HPDE6-E6E7 (cell line): ENCODE data around the gene CWC27.
A peak's percentile ranks its signal among the peaks of the same experiment; 100 is the strongest.

Source experiments
- DNase-seq: peaks from one replicate; pipeline ENCODE4 v3.0.0; 2011; ENCODE audit warnings: missing footprints; ENCODE audit errors: extremely low spot score

CWC27 gene, protein sequence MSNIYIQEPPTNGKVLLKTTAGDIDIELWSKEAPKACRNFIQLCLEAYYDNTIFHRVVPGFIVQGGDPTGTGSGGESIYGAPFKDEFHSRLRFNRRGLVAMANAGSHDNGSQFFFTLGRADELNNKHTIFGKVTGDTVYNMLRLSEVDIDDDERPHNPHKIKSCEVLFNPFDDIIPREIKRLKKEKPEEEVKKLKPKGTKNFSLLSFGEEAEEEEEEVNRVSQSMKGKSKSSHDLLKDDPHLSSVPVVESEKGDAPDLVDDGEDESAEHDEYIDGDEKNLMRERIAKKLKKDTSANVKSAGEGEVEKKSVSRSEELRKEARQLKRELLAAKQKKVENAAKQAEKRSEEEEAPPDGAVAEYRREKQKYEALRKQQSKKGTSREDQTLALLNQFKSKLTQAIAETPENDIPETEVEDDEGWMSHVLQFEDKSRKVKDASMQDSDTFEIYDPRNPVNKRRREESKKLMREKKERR

DNA sequence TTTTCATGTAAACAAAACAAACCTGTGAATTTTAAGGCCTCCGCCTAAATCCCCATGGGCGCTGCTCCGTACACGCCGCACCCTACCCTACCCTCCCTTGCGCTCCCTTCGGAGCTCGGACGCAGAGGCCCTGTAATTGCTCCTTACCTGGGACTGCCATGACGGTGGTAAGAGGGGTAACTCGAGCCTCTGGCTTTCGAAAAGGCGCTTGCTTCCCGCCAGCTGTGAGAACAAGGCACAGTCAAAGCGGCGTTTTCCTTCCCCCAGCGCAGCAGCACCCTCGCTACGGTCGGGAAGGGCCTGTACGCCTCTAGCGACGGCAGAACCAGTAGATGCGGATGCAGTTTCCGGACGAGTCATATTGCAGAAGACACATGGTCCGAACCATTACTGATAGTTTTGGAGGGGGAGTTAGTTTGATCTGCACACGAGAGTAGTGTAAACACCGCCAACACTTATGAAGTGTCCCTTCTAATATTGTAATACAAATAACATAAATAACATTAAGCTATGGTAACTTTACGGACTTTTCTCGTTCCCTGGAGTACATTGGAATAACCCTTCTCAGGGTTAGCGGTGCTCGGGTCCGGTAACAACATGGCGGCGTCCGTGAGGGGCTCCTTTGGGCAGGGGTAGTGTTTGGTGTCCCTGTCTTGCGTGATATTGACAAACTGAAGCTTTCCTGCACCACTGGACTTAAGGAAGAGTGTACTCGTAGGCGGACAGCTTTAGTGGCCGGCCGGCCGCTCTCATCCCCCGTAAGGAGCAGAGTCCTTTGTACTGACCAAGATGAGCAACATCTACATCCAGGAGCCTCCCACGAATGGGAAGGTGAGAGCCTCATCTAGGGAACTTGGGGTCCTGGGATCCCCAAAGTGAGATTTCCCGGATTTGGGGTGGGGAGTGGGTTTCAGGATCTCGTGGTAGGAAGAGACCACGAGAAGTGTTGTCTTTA lies at the start of gene CWC27, which contains the start of gene SREK1IP1:
Gene CWC27, plus strand, starts transcription at position 573 of the 955 bp plus-strand sequence. Its CDS starts 217 bp downstream, at position 790.
Gene SREK1IP1, minus strand, starts transcription at position 334 of the 955 bp plus-strand sequence. Its CDS starts 174 bp downstream, at position 160.
- DNase-seq = peak; percentile 71

DNA sequence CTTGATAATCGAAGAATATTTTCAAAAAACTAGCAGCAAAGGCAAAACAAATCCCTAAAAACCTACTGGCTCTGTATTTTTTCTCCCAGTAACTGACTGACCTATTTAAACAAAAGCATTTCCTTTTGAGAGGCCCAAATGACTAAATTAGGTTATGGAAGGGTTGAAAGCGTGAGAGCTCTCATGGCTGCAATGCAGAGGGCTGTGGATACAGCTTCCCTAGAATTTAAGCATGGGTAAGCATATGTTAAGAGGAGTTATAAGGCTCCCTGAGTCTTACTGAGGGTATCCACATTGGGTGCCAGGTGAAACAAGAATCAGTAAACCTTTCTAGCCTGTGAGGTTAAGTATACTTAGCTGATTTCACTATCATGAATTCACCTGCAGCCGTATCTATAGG lies 46.1 kb upstream of the CWC27 start:
- no peak for DNase-seq

DNA sequence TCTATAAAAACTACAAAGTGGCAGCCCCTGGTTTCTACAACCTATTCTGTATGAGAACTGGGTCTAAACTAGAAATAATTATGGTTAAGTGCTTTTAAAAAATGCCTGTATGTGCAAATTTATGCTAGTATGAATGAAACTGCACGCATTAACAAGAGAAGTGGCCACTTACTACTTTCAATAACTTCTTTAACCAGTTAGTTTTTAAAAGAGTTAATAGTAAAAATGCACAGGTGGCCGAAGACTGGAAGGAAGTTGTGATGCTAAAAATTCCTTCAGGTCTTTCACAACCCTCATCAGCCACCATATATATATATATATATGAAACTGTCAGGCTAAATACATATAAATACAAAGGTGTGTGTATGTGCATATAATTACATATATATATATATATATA lies 41.6 kb upstream of the CWC27 start:
- DNase-seq = no peak

DNA sequence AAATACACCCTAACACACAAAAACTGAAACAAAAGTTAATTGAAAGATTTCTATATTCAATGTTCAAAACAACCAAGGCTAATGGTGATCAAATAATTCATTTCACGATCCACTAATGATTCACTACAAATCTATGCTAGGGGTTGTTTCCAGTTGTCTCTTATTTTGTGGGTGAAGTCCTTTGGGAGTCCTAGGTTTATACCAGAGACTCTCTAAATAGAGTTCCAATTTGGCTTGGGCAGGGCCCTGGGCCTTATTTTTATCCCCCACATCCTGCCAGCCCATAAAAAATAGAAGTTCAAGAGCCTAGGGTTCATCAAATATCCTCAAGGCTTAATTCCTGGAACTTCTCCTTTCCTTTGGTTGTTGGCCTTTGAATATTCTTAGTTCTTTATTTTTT lies 26.3 kb upstream of the CWC27 start:
- DNase-seq = no peak

DNA sequence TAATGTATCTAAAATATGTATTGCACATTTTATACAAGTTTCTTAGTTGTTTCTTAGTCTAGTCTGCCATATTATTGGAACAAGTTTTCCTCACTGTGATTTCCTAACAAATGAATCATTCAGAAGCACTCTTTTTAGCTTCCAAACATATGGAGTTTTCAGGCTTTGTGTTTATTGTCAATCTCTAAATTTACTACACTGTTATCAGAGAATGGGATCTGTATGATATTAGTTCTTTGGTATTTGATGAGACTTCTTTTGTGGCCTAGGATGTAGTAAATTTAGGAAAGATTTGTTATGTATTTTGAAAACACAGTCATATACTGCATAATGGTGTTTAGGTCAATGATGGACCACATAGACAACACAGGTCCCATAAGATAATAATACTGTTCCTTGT lies 25.9 kb upstream of the CWC27 start:
- DNase-seq = no peak

DNA sequence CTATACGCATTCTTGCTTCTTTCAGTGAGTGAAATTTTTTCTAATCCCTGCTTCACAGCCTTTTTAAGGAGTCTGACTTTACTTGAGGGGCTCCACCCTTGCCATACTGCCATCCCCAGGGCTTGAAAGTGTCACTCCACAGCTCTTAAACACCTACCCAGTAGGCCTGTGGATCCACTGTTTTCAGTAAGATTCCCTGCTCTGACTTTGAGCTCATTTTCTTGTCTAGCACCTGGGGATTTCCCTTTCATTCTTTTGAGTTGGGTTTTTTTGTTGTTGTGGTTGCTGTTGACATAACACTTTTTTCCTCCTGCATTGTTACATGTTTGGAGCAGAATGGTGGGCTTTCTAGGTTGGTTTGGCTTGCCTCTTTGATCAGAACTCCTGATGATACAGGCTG lies 23.8 kb upstream of the CWC27 start:
- no peak for DNase-seq

DNA sequence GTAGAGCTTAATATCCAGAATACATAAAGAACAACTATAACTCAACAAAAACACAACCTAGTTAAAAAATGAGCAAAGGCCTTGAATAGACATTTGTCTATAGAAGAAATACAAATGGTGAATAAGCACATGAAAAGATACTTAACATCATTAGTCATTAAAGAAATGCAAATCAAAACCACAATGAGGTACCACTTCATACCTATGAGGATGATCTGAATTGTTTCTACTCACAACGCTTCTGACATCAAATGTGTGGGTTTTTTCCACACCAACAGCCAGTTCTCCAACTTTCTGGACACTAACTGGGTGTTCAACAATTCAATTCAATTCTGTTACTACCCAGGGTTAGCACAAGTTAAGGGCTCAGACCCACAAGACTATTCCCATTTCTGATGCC lies 22.3 kb upstream of the CWC27 start:
- DNase-seq = no peak

DNA sequence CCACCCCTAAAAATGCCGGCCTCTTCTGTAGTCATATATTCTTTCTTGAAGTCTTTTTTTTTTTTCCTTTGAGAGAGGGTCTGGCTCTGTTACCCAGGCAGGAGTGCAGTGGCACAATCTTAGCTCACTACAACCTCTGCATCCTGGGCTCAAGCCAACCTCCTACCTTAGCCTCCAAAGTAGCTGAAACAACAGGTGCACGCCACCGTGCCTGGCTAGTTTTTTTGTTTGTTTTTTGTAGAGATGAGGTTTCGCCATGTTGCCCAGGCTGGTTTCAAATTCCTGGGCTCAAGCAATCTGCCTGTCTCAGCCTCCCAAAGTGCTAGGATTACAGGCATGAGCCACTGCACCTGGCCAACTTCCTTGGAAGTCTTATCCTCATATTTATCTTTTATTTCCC lies 19.3 kb upstream of the CWC27 start:
- no peak for DNase-seq

DNA sequence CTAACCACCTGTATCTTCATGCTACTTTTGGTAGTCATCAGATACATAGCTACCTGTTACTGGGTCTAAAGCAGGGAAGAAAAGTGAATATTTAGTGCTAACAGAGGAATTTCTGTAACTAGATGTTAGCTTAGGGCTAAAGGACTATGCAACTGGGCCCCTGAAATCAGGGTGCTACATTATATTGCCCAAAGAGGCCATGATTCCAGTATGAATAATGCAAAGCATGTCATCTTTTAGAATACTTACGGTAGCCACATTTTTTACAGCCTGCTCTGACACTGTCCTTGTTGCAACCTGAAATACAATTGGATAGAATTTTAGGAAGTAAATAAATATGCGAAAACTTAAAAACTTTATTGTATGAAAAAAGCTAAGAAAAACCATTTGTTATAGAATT lies 14.7 kb upstream of the CWC27 start:
- no peak for DNase-seq

DNA sequence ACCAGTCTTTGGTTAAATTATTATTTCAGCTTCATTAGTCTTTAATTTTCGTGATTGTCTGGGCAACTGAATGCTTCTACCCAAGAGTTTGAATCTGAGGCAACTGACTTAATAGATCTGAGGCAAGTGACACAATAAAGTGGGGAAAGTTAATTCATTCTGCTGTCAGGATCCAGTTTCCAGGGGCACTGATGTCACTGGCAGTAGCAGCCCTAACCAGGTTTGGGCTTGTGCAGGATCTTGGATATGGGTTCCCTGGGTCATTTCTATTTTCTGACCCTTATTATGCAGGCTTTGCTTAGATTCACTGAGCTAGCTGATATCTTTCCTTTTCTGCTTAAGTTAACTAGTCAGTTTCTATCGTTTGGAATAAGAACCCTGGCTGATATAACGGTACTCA lies 9.8 kb upstream of the CWC27 start:
- DNase-seq = no peak

DNA sequence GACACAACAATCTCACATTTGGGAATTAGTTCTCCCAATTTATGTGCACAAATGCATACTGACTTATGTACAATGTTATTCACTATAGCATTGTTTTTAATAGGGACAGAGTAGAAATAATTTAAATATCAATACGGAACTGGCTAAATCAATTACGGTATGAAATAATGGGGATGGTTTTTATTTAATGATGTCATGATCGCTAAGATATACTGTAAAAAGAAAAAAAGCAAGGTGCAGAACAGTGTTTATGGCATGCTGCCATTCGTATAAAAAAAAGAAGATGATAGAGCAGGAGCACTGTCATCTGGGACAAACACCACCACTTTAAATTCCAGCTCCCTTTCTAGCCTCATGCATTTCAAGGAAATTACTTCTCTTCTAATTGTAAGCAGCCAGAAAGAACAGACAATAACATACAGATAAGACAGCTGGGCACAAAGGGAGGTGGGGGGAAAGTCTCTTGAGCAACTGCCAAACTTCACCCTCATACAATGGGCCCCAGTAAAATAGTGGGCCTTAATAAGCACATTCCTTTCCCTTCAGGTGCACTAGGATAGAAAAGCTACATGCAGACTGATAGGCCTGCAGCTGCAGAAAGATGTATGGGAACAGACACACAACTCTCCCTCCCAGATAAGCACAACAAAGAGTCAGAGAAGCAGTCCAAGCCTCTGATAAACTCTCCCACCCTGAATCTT lies 8.6 kb upstream of the CWC27 start:
- no peak for DNase-seq

DNA sequence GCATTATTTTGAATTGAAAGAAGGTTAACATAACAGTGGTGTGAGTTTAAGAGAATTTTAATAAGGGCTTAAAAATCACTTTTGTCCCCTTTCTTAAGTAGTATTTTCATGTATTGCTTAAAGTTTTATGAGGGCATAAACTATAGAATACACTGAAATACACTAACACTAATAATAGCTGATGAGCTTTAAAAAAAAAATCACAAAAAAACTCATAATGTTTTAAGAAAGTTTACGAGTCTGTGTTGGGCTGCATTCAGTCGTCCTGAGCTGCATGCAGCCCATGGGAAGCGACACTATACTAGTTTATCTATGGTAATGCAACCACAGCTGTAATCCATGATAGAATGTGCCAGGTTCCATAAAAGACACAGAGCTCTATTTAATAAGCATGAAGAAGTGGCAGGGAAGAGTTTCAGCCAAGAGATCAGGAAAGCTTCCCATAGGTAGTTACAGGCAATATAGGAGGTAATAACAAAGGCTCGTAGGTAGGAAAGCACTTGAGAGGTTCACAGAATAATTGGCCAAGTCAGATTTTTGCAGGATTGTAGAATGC lies 4.7 kb upstream of the CWC27 start:
- no peak for DNase-seq

DNA sequence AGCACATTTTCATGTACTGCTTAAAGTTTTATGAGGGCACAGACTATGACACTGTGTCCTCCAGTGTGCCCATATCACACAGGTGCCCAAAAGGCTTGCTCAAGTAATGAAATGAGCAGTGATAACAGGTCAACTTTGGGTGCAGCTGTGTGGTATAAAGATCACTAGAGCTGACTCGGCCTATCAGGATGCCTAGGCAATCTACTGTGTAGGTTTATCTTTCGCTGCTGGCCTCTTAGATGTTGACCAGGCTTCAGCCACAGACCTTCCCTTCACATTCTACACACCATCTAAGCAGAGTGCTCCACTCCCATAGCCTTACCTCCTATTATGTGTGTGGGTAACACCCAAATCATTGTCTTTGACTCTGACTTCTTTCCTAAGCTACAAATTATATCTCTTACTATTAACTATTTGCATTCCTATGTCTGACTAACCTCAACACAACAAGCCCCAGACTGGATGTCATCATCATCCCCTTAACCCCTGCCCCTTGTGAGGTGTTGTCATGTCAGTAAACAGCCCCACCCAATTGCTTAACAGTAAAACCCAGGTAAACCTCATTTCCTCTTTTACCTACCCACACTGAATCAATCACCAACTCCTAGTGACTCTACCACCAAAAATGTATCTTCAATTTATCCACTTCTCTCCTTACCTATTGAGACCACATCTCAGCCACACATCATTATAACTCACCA lies 2.8 kb upstream of the CWC27 start:
- DNase-seq = peak; percentile 79

DNA sequence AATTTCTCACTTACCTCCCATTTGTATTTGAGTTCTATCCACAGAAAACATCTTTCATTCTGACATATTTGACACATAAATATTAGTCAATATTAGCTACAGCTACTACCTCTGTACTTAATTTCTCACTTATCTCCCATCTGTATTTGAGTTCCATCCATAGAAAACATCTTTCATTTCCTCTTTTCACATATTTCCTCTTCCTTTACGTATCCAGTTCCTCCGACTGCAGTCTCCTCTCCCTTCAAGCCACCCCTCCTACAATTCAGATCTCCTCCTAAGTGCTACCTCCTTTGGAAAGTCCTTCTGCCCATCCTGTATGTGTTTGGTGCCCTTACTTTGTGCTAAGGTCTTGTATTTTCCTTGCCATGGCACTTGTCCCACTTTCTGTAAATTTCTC lies 1.8 kb upstream of the CWC27 start:
- DNase-seq = no peak

DNA sequence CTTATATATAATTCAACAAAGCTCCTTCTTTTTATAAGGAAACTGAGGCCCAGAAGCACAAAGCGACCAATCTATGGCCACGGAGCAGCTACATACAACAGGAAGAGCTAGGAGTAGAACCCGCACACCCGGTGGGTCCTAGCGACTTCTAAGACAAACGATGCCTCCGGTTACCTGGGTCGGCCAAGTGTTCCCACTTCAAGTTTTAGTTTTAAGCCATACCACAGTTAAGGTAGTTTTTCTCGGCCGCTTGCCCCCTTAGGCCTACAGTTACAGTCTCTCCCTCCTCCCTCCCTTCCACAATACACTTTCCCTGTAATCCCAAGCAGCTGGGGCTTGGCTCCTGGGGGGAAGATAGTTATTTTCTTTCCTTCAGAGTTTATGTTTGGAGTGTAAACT lies 772 bp upstream of the CWC27 start:
- DNase-seq = no peak

DNA sequence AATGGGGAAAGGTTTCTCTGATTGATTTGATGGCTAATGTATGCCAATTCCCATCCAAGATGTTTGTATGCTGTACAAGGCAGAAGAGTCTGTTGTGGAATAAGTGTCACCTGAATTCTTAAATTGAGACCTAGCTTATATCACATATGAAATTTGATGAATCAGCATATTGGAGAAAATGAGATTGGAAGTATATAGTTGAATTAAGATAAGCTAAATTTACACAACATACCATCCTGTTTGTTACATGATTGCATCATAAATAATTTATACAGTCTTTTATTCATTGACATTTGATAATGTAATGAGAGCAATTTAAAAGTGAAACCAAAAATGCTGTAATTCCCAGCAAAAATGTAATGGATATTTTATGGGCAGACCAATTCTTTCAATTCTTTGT lies 1.1 kb downstream of the CWC27 start:
- DNase-seq = no peak

DNA sequence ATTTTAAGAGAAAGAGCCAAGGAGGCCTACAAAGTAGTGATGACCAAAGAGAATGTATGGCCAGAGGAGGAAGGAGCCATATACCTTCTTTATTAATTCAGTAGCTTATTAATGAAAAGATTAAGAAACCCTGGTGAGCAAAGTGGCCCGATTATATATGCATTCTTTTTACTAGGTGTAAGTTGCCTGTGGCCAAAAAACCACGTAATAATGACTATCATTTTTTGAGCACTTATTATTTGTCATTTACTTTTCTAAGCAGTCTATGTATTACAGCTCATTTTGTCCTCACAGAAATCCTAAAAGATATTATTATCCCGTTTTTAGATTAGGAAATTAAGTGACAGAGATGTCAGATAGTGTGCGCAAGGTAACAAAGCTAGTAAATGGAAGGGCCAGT lies 3.0 kb downstream of the CWC27 start:
- no peak for DNase-seq

DNA sequence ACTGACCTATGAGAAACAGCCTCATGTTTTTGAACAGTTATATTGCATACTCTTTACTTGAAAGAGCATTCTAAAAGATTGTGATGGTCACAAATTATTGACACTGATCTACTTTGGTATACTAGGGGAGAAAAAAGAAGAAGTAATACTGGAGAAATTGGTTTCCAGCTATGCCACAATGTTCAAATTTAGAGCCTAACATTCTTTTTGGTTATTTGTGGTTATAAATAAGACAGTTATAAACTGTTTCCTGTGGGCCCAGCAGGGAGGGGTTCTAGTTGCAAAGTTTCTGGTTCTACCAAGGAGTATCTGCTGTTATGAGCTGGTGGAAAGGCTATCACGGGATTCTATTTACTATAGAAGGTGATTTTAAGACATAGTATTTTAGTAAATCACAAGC lies 4.8 kb downstream of the CWC27 start:
- no peak for DNase-seq

DNA sequence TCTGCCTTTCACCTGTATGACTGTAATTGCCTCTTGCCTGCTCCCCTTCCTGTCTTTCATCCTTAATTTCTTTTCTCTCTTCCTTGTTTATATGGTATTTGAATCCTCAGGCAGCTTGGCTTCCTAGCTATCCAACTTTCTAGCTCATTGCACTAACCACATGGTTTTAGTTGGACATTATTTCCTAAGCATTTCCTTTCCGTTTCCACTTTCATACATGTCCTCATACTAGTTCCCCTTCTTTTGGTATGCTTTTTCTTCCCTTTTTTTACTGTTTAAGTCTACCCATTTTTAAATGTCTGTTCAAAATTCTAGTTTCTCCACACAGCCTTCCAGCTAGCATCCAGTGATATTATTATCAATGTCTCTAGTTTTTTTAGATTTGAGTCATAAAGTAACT lies 6.6 kb downstream of the CWC27 start:
- DNase-seq = no peak

DNA sequence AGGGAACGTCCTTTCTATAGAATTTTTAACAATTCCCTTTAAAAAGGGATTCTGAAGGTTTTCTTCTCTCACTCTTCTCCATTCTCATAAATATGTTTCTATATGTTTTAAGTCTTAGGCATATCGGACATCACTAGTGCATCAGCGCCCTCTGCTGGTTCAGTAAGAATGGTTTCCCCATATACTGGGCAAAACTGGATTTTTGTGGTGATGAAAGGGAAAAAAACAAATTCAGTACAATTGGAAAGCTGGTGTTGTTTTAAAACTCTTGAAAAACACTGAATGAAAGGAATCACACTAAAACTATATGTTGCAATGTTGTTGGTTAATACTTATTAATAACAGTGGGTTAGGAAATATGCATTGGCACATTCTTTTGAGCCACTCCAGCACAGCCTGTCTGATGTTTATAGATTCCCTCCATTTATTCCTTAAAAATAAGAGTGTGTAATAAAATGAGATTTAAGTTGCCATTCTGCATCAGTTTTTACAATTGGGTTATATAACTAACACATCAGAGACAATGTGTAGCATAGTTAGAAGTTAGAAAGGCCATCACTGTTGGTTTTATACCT lies 15.8 kb downstream of the CWC27 start:
- peak; percentile 10 for DNase-seq

DNA sequence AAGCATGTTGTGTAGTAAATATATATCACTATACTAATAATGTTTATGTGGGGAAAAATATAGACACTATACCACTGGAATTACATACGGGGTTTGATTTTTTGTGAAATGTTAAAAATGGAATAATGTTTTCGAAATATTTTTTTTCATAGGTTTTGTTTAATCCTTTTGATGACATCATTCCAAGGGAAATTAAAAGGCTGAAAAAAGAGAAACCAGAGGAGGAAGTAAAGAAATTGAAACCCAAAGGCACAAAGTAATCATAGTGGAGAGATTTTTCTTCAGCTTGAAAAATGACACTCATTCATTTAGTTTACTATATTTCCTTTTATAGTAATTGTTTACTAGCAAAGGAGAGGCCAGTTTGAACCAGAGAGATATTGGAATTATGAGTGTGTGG lies 17.6 kb downstream of the CWC27 start:
- DNase-seq = no peak
